ENCODE measurements around the gene ANAPC15.

The ANAPC15 gene

GRCh38 chr11:72102631-72102945 lies 9.9 kb downstream of the ANAPC15 start:
- peak overlapping the region; percentile 98 for H3K9ac ChIP-seq (ENCODE audit: low read depth, low read length)
- no peaks in the 10 kb centered on the region for H3K27me3 ChIP-seq (ENCODE audit: control insufficient read depth, insufficient read depth, low read length)
- H3K36me3 ChIP-seq (ENCODE audit: control insufficient read depth, insufficient read depth, low read length): peaks cover 33% of the 10 kb centered on the region
- H3K9me3 ChIP-seq (ENCODE audit: control insufficient read depth, insufficient read depth, low read length): no peaks in the 10 kb centered on the region
- peaks cover 6% of the 10 kb centered on the region for H3K4me1 ChIP-seq (ENCODE audit: control insufficient read depth, insufficient read depth, low read length)
- H3K4me3 ChIP-seq (ENCODE audit: low read depth, low read length): peak overlapping the region; percentile 100

DNA sequence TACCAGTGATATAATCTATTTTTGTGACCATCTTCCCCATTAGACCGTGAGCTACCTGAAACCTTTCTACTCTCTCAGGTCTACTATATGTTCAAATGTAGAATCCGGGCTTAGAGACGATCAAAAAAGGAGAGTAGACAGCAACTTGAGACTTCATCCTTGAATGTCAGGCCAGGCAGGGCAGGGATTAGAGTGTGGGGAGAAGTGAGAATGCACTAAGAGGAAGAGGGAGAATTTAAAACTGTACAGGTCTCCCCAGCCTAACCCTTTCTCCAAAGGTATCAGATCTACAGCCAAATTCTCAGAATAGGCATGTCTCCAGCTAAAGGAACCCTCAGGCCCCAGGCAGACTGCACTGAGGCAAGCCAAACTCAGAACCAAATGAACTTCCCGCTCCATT lies 10.3 kb downstream of the ANAPC15 start:
- Histone ChIP-seq H3K4me3 (ENCODE audit: low read depth, low read length) (peak overlapping the region; percentile 100), H3K4me1 (ENCODE audit: control insufficient read depth, insufficient read depth, low read length) (peaks cover 6% of the 10 kb centered on the region), H3K36me3 (ENCODE audit: control insufficient read depth, insufficient read depth, low read length) (peaks cover 37% of the 10 kb centered on the region), H3K9me3 (ENCODE audit: control insufficient read depth, insufficient read depth, low read length) (no peaks in the 10 kb centered on the region), H3K27me3 (ENCODE audit: control insufficient read depth, insufficient read depth, low read length) (no peaks in the 10 kb centered on the region), H3K9ac (ENCODE audit: low read depth, low read length) (peak overlapping the region; percentile 98)

- no peaks in the 10 kb centered on the region for H3K9me3 ChIP-seq (ENCODE audit: control insufficient read depth, insufficient read depth, low read length)
- H3K9ac ChIP-seq (ENCODE audit: low read depth, low read length): no peak overlapping the region
- no peak overlapping the region for H3K4me3 ChIP-seq (ENCODE audit: low read depth, low read length)
- peaks cover 6% of the 10 kb centered on the region for H3K4me1 ChIP-seq (ENCODE audit: control insufficient read depth, insufficient read depth, low read length)
- H3K27me3 ChIP-seq (ENCODE audit: control insufficient read depth, insufficient read depth, low read length): no peaks in the 10 kb centered on the region
- H3K36me3 ChIP-seq (ENCODE audit: control insufficient read depth, insufficient read depth, low read length): peaks cover 40% of the 10 kb centered on the region
Measured at GRCh38 chr11:72100462-72100861, 12.0 kb downstream of the ANAPC15 start.

GRCh38 chr11:72100009-72100408 lies 12.5 kb downstream of the ANAPC15 start:
- Histone ChIP-seq H3K4me3 (ENCODE audit: low read depth, low read length) (no peak overlapping the region), H3K4me1 (ENCODE audit: control insufficient read depth, insufficient read depth, low read length) (peaks cover 6% of the 10 kb centered on the region), H3K9ac (ENCODE audit: low read depth, low read length) (no peak overlapping the region), H3K9me3 (ENCODE audit: control insufficient read depth, insufficient read depth, low read length) (no peaks in the 10 kb centered on the region), H3K36me3 (ENCODE audit: control insufficient read depth, insufficient read depth, low read length) (peaks cover 43% of the 10 kb centered on the region), H3K27me3 (ENCODE audit: control insufficient read depth, insufficient read depth, low read length) (no peaks in the 10 kb centered on the region)

DNA sequence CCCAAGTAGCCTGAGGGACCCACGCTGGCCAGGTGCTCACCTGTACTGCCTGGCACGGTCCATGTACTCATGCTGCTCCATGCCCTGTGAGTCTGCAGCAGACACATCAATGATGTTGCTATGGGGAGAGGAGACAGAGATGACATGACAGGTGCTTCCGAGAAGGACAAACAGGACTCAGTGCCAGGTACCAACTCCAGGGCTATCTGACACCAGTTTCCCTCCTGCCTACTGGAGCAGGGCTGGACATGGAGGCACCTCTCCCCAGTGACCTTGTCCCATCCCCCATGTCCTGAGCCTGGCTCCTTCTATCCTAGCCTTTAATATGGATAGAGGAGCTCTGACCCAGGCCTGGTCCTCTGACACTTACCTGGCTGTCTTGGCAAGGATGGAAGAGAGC lies 13.8 kb downstream of the ANAPC15 start:
- Histone ChIP-seq H3K36me3 (ENCODE audit: control insufficient read depth, insufficient read depth, low read length) (peaks cover 50% of the 10 kb centered on the region), H3K9me3 (ENCODE audit: control insufficient read depth, insufficient read depth, low read length) (no peaks in the 10 kb centered on the region), H3K9ac (ENCODE audit: low read depth, low read length) (no peak overlapping the region), H3K27me3 (ENCODE audit: control insufficient read depth, insufficient read depth, low read length) (no peaks in the 10 kb centered on the region), H3K4me1 (ENCODE audit: control insufficient read depth, insufficient read depth, low read length) (peaks cover 3% of the 10 kb centered on the region), H3K4me3 (ENCODE audit: low read depth, low read length) (no peak overlapping the region)

- Histone ChIP-seq H3K27me3 (ENCODE audit: control insufficient read depth, insufficient read depth, low read length) (no peaks in the 10 kb centered on the region), H3K4me3 (ENCODE audit: low read depth, low read length) (no peak overlapping the region), H3K9me3 (ENCODE audit: control insufficient read depth, insufficient read depth, low read length) (no peaks in the 10 kb centered on the region), H3K4me1 (ENCODE audit: control insufficient read depth, insufficient read depth, low read length) (no peaks in the 10 kb centered on the region), H3K9ac (ENCODE audit: low read depth, low read length) (no peak overlapping the region), H3K36me3 (ENCODE audit: control insufficient read depth, insufficient read depth, low read length) (peaks cover 10% of the 10 kb centered on the region)
Measured at GRCh38 chr11:72091292-72091691, 21.2 kb downstream of the ANAPC15 start.

DNA sequence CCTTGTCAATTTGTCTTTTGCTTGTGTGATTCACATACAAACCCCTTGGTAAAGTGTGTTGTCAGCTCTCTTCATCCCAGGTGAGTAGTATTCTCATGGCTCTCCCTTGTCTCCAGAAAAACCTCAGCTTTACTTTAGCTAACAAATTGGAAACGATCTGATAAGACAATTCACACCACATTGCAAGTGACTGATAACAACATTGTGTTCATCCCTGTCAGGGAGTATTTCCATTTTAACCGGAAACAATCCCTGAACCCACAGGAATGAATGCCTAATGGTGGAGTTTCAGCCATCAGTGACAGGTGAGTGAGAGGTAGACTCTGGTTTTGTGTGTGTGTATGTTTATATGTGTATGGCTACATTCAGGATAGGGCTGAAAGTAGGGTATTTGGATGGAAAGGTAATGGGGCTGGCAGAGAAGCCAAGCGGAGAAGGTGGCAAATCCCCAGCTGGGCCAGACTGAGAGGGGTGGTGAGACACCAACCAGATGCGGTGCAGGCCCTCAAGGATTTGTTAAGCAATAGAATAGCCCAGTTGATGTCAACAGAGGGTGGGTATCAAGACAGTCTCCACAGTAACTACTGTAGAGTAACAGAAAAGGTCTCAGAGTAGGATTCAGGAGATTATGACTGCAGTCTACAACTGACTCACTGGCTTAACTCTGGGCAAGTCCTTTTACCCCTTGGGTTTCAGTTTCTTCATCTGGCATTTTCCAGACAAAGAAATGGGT lies 24.3 kb downstream of the ANAPC15 start:
- no peaks in the 10 kb centered on the region for H3K9me3 ChIP-seq (ENCODE audit: control insufficient read depth, insufficient read depth, low read length)
- no peaks in the 10 kb centered on the region for H3K4me1 ChIP-seq (ENCODE audit: control insufficient read depth, insufficient read depth, low read length)
- no peak overlapping the region for H3K9ac ChIP-seq (ENCODE audit: low read depth, low read length)
- H3K27me3 ChIP-seq (ENCODE audit: control insufficient read depth, insufficient read depth, low read length): no peaks in the 10 kb centered on the region
- H3K36me3 ChIP-seq (ENCODE audit: control insufficient read depth, insufficient read depth, low read length): no peaks in the 10 kb centered on the region
- no peak overlapping the region for H3K4me3 ChIP-seq (ENCODE audit: low read depth, low read length)

- no peak overlapping the region for H3K4me3 ChIP-seq (ENCODE audit: low read depth, low read length)
- H3K4me1 ChIP-seq (ENCODE audit: control insufficient read depth, insufficient read depth, low read length): no peaks in the 10 kb centered on the region
- no peaks in the 10 kb centered on the region for H3K36me3 ChIP-seq (ENCODE audit: control insufficient read depth, insufficient read depth, low read length)
- H3K9me3 ChIP-seq (ENCODE audit: control insufficient read depth, insufficient read depth, low read length): no peaks in the 10 kb centered on the region
- H3K9ac ChIP-seq (ENCODE audit: low read depth, low read length): no peak overlapping the region
- no peaks in the 10 kb centered on the region for H3K27me3 ChIP-seq (ENCODE audit: control insufficient read depth, insufficient read depth, low read length)
Measured at GRCh38 chr11:72085621-72086351, 26.7 kb downstream of the ANAPC15 start.

GRCh38 chr11:72084965-72085364 lies 27.5 kb downstream of the ANAPC15 start:
- no peak overlapping the region for H3K9ac ChIP-seq (ENCODE audit: low read depth, low read length)
- H3K4me1 ChIP-seq (ENCODE audit: control insufficient read depth, insufficient read depth, low read length): no peaks in the 10 kb centered on the region
- no peaks in the 10 kb centered on the region for H3K27me3 ChIP-seq (ENCODE audit: control insufficient read depth, insufficient read depth, low read length)
- H3K4me3 ChIP-seq (ENCODE audit: low read depth, low read length): no peak overlapping the region
- no peaks in the 10 kb centered on the region for H3K36me3 ChIP-seq (ENCODE audit: control insufficient read depth, insufficient read depth, low read length)
- no peaks in the 10 kb centered on the region for H3K9me3 ChIP-seq (ENCODE audit: control insufficient read depth, insufficient read depth, low read length)

- no peaks in the 10 kb centered on the region for H3K4me1 ChIP-seq (ENCODE audit: control insufficient read depth, insufficient read depth, low read length)
- H3K9me3 ChIP-seq (ENCODE audit: control insufficient read depth, insufficient read depth, low read length): no peaks in the 10 kb centered on the region
- no peak overlapping the region for H3K4me3 ChIP-seq (ENCODE audit: low read depth, low read length)
- H3K9ac ChIP-seq (ENCODE audit: low read depth, low read length): no peak overlapping the region
- H3K27me3 ChIP-seq (ENCODE audit: control insufficient read depth, insufficient read depth, low read length): no peaks in the 10 kb centered on the region
- no peaks in the 10 kb centered on the region for H3K36me3 ChIP-seq (ENCODE audit: control insufficient read depth, insufficient read depth, low read length)
Measured at GRCh38 chr11:72084076-72084475, 28.4 kb downstream of the ANAPC15 start.

GRCh38 chr11:72083414-72083813 lies 29.1 kb downstream of the ANAPC15 start:
- Histone ChIP-seq H3K27me3 (ENCODE audit: control insufficient read depth, insufficient read depth, low read length) (no peaks in the 10 kb centered on the region), H3K9ac (ENCODE audit: low read depth, low read length) (no peak overlapping the region), H3K9me3 (ENCODE audit: control insufficient read depth, insufficient read depth, low read length) (no peaks in the 10 kb centered on the region), H3K36me3 (ENCODE audit: control insufficient read depth, insufficient read depth, low read length) (no peaks in the 10 kb centered on the region), H3K4me3 (ENCODE audit: low read depth, low read length) (no peak overlapping the region), H3K4me1 (ENCODE audit: control insufficient read depth, insufficient read depth, low read length) (no peaks in the 10 kb centered on the region)

- Histone ChIP-seq H3K27me3 (ENCODE audit: control insufficient read depth, insufficient read depth, low read length) (no peaks in the 10 kb centered on the region), H3K4me3 (ENCODE audit: low read depth, low read length) (no peak overlapping the region), H3K4me1 (ENCODE audit: control insufficient read depth, insufficient read depth, low read length) (no peaks in the 10 kb centered on the region), H3K9ac (ENCODE audit: low read depth, low read length) (no peak overlapping the region), H3K36me3 (ENCODE audit: control insufficient read depth, insufficient read depth, low read length) (no peaks in the 10 kb centered on the region), H3K9me3 (ENCODE audit: control insufficient read depth, insufficient read depth, low read length) (no peaks in the 10 kb centered on the region)
Measured at GRCh38 chr11:72081821-72082453, 30.6 kb downstream of the ANAPC15 start.

Measured in iPS-15b (cell line).